Dedifferentiated amniotic fluid mesenchymal stem cell (primary cell): ENCODE results near the gene TSEN2.
"Not testable (repeated sequence)": the region's sequence is repeated elsewhere in the genome, so short reads cannot be mapped to it uniquely, and the experiment has no call there.

Experiments
- DNase-seq: peaks from one replicate; pipeline ENCODE4 v3.0.0-alpha.2; 2016; ENCODE audit errors: extremely low spot score

Gene TSEN2

DNA sequence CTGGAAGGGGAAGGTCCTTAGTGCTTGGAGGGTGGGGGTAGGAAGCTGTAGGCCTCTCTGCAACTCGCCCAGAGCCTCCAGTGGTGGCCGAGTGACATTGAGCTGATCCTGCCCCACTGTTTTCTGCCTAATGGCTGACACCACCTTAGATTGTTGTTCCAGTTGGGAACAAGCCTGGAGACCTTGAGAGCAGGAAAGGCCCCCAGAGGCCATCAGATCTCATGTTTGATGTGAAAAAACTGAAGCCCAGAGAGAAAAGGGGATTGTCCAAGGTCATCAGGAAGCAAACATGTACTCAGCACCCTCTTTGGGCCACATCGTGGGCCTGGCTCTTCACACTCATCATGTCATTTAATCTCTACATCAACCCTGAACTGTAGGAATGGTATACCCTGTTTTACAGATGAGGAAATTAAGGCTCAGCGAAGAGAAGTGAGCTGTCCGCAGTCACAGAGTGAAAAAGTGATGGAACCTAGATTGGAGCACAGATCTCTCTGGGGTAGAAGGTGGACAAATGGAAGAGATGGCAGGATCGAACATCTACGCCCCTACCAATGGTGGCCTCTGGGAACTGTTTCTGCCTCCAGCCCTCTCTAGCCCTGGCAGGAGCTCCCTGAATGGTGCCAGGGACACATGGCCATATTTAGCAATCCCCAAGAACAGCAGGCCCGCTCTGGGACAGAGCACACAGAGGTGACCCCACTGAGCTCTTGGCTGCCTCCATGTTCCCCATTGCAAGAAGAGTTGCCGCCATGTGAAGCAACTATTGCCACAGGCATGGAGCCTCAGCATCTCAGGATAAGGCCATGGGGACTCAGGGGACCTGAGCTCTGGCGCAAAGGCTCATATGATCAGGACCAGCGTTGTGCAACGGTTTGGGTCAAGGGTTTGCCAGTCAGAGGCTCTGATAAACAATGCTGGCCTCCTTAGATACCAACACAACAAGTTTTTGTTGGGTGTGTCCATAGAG lies 31.6 kb upstream of the TSEN2 start:
- no peak for DNase-seq

DNA sequence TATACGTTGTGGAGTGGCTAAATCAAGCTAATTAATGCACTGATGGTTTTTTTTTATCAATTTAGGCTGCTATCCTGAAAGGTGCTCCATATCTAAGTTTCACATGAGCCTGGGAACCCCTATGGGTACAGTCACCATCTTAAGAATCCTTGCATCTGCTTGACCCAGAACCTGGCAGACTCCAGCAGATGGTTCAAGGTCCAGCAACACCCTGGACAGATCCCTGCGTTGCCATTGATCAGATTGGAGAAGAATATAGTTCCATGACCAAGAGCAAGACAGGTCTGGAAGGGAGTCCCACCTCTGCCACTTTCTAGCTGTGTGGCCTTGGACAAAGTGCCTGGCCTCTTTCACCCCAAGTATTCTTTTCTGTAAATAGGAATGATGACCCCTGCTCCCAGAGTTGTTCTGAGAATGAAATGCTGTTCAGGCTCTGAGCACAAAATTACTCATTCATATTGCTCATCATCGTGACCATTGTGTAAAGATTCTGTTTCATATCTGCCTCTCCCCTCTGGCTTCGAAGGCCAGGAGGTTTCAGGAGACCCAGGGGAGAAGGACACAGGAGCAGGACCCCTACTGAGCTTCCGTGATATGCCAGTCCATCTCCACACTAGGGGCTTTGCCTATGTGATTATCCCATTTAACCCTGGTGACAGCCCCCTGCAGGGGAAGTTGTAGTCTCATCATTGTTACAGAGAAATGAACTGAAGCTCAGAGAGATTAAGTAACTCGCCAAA lies 30.0 kb upstream of the TSEN2 start:
- DNase-seq = no peak

DNA sequence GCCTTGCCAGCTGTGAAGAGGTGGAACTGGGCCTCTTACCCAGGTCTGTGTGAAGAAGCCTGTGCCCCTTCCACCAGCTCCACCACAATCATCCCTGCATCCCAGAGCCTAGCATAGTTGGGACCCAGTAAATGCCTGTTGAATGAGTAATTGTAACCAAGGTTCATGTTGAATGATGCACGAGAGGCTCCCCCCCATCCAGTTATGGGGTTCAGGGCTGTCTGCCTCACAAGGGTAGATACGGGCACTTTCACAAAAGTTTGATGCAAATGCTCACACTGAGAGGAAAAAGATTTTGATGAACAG lies 29.5 kb upstream of the TSEN2 start:
- no peak for DNase-seq

DNA sequence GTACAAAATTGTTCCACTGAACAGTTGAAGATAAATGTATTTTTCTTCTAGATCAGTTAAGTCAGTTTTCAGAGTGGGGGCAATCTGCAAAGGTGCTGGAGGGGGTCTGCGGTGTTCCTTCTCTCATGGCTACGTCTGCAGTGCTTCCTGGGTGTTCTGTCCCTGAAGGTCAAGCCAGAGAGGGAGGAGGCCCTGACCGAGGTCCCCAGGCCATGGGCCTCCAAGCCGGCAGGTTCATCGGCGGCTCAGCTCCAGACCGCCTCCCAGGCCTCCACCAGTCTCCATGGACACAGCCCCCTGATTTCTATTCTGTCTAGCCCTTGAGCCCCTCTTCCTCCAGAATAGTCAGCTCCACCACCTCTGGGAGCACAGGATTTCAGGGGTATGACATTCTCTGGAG lies 28.5 kb upstream of the TSEN2 start:
- DNase-seq = no peak

GRCh38 chr3:12456441-12456840 lies 27.8 kb upstream of the TSEN2 start:
- no peak for DNase-seq

DNA sequence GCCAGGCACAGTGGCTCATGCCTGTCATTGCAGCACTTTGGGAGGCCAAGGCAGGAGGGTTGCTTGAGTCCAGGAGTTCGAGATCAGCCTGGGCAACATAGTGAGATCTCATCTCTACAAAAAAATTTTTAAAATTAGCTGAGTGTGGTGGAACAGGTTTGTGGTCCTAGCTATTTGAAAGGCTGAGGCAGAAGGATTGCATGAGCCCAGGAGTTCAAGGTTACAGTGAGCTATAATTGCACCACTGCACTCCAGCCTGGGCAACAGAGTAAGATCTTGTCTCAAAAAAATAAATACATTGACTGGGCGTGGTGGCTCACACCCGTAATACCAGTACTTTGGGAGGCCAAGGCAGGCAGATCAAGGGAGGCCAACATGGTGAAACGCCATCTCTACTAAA lies 26.9 kb upstream of the TSEN2 start:
- DNase-seq = not testable (repeated sequence)

DNA sequence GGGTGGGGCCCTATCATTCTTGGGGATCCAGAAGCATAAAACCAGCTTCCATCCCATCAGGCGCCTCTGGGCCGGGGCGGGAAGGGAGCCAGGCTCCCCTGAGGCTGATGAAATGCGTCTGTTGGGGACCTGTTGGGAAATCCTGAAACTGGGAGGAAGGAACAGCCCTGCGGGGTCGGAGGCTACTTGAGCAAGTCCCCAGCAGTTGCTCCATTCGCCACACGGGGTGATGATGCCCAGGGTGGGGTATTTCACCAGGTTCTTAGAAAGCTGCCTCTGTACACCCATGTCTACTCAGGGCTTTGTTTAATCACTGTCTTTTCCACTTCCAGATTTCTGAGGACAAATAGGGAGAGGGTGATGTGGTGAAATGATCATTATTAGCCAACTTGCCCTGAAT lies 25.4 kb upstream of the TSEN2 start:
- DNase-seq = no peak

GRCh38 chr3:12460127-12460526 lies 24.2 kb upstream of the TSEN2 start:
- DNase-seq = no peak

DNA sequence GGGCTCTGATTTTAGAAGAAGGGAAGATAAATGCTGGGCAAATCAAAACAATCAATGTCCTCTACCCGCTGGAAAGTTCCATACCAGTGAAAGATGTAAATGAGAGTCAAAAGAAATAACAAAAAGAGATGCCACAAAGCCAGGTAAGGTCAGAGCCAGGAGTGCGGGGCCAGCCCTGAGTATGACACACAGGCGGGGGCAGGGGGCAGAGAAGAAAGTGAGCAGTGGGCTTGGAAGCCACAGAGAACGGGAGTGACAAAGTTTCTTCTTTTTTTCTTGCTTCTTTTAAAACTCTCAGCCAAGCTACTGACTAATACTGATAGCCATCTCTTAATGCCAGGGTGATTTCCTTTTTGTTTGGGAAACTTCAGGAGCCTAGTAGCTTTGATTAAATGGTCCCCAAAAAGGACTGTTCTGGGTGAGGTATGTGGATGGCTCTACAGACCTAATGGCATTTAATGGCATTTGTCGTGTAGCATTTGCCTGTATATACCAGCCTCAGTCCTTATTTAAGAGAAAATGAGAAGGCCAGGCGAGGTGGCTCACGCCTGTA lies 23.1 kb upstream of the TSEN2 start:
- DNase-seq = no peak

- DNase-seq = no peak
Measured at GRCh38 chr3:12462159-12462947, 21.9 kb upstream of the TSEN2 start.

GRCh38 chr3:12463686-12464085 lies 20.6 kb upstream of the TSEN2 start:
- no peak for DNase-seq

GRCh38 chr3:12464181-12464580 lies 20.1 kb upstream of the TSEN2 start:
- no peak for DNase-seq

DNA sequence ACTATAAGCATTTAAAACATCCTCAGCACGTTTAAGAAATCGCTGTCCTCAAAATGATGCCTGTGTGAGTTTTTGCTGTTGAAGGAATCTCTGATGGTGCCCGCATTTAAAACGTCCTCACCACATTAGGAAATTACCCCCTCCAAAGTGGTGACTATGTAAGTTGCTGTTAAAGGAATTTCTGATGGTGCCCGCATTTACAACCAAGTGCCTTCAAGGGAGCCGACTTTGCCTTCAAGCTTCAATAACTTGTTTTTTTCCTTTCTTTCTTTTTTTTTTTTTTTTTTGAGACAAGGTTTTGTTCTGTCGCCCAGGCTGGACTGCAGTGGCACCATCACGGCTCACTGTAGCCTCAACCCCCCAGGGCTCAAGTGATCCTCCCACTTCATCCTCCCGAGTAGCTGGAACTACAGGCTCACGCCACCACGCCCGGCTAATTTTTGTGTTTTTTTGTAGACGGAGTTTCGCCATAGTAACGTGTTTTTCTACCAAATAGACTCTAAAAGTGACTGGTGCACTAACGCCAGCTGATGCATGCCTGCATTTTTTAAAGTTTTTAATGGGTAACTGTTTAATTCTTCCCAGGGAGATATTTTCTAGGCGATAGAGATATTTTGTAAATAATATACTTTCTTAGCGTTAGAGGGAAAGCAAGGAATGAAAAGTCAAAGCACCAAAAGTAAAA lies 19.0 kb upstream of the TSEN2 start:
- DNase-seq = no peak

DNA sequence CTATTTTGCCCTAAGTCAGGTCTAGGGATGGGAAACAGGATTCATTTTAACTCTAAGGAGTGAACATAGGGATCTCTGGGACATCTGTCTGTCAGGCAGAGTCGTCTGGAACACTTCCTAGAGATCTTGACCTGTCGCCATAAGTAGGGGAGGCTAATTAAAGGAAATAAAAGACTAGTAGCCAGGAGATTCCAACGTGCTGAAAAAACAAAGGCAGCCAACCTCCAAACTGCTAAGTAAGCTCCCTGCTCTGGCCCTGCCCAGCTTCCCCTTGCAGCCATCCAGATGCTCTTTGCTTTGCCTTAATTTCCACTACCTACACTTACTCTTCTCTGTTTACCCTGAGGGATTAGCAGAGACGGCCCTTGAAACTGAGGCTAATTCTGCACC lies 18.4 kb upstream of the TSEN2 start:
- DNase-seq = no peak

DNA sequence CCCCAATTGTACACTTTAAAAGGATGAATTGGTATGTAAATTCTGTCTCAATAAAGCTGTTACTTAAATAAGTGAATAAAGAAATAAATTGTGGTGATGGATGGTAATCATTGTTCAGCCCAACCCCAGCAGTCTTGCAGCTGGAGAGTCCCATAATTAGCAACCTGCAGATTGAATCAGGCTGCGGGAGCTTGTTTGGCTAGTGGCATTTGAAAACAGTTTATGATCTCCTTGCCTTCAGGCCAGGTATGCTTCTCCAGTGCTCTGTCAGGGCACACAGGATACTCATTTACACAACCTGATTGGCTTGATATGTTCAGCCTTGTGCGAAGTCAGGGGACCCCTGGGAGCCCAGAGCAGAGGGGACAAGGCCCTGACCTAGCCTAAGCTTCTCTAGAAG lies 16.5 kb upstream of the TSEN2 start:
- DNase-seq = no peak

- DNase-seq = no peak
Measured at GRCh38 chr3:12468276-12468675, 16.0 kb upstream of the TSEN2 start.

DNA sequence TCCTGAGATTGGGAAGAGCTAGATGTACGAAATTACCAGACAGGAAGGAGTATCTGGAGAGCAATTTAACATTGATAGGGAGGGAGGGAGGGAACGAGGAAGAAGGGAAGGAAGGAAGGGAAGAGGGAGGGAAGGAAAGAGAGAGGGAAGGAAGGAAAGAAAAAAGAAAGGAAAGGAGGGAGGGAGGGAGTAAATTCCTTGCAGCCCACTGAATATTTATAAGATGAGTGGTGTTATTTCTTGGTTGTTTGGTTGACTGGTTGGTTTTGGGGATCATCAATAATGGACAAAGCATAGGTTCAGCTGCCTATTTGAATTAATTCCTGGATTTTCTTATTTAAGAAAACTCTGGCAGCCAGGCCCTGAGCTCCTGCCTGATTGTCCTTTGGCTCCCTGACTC lies 15.5 kb upstream of the TSEN2 start:
- DNase-seq = no peak

- DNase-seq = not testable (repeated sequence)
Measured at GRCh38 chr3:12469222-12469621, 15.1 kb upstream of the TSEN2 start.

DNA sequence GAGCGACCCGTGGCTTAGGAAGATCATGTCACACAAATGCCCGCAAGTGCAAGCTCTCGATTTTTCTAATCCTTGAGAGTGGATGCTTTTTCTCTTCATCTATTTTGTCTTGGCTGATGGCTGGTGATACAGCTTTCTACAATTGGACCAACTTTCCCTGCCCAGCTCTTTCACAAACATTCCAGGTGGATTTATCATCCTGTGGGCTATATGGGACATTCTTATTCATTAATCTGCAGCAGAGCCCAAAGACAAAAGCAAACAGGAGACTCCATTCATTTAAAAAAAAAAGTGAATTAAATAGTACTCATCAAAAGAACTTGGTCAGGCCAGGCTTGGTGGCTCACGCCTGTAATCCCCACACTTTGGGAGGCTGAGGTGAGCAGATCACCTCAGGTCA lies 14.2 kb upstream of the TSEN2 start:
- DNase-seq = no peak

- DNase-seq = no peak
Measured at GRCh38 chr3:12470680-12471079, 13.6 kb upstream of the TSEN2 start.

DNA sequence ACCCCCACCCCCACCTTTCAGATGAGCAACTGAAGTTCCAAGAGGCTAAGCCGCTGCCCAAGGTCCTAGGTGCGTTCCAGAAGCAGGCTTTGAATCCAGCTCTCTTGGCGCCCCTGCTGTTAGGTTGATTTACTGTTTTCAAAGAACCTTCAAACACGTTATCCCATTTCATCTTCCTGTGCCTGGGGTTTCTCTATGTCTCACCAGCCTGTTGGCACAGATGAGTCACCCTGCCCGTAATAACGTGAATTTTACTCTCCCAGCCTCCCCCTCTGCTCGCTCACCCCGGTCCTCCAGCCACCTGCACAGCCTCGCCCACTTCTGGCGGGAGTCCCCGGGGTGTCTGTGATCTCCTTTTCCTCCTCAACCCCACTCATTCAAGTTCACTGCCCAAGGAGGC lies 13.0 kb upstream of the TSEN2 start:
- no peak for DNase-seq
